Activated naive CD4-positive, alpha-beta T cell treated with Interleukin-2 at 50 U/mL for 16 hours (primary cell): ENCODE measurements around the gene TRMT112.

Experiments
- DNase-seq: peaks from one replicate; pipeline ENCODE4 v3.0.0-alpha.2; 2020

TRMT112 gene

GRCh38 chr11:64268025-64268892, 49.1 kb downstream of the TRMT112 start:
- no peak for DNase-seq

- DNase-seq = no peak
Observed at GRCh38 chr11:64267207-64267945, 50.0 kb downstream of the TRMT112 start.
